GM18861 (cell line): ENCODE results near the gene CCDC159.

Experiments
- ATAC-seq: cut with Tn5 transposase; IDR thresholded peaks from one replicate; pipeline ENCODE4 v1.9.1; 2021; ENCODE audit not compliant: unreplicated experiment

The CCDC159 gene

GRCh38 chr19:11387162-11388034 is 41.1 kb downstream of the CCDC159 start:
- no peak for ATAC-seq

GRCh38 chr19:11390359-11390758 is 44.0 kb downstream of the CCDC159 start:
- no peak for ATAC-seq

GRCh38 chr19:11390933-11391680 is 44.8 kb downstream of the CCDC159 start:
- ATAC-seq = no peak

GRCh38 chr19:11397089-11397610 is 50.8 kb downstream of the CCDC159 start:
- no peak for ATAC-seq

- ATAC-seq = no peak
These were observed 53.3 kb downstream of the CCDC159 start for GRCh38 chr19:11399667-11400066.

GRCh38 chr19:11400798-11401197 is 54.5 kb downstream of the CCDC159 start:
- no peak for ATAC-seq

GRCh38 chr19:11401808-11402543 is 55.7 kb downstream of the CCDC159 start:
- ATAC-seq = no peak
